Calu3 (cell line): Measurements from ENCODE around the gene SYDE2. TPM values are rescaled to one million over a fixed set of nuclear protein-coding genes. Genes with fewer than 3 reads are reported as not detected.
"Not testable (repeated sequence)": the region's sequence is repeated elsewhere in the genome, so short reads cannot be mapped to it uniquely, and the experiment has no call there.

ENCODE experiments used
- Bru-seq: library from RNA; stranded (reverse); fragments of 400-500 nt; gene quantifications from one replicate; lab custom pipeline; 2021; lab: Mats Ljungman, UMichigan
- BruChase-seq, 2 experiments: library from RNA; stranded (reverse); fragments of 400-500 nt; gene quantifications; one replicate each; lab custom pipeline; 2021; lab: Mats Ljungman, UMichigan
- BruUV-seq: library from RNA; stranded (reverse); fragments of 400-500 nt; replicated peaks from 2 replicates; lab custom pipeline; 2021; lab: Mats Ljungman, UMichigan
- CTCF ChIA-PET: fragments of 300-600 bp; sonication (Branson Sonifier 250); formaldehyde crosslinking; loops from one replicate; lab custom pipeline; 2022; ENCODE audit warnings: antibody characterized with exemption; lab: Charles Lee
- DNase-seq: peaks from one replicate; pipeline ENCODE4 v3.0.0; 2022
- H3K27ac Mint-ChIP-seq: one replicate; pipeline ENCODE4 v1.8.0; 2022; ENCODE audit warnings: mixed read lengths; ENCODE audit not compliant: unreplicated experiment
- H3K27me3 Mint-ChIP-seq: one replicate; pipeline ENCODE4 v1.8.0; 2022; ENCODE audit warnings: mixed read lengths; ENCODE audit not compliant: unreplicated experiment
- H3K36me3 Mint-ChIP-seq: one replicate; pipeline ENCODE4 v1.8.0; 2022; ENCODE audit warnings: mild to moderate bottlenecking, moderate library complexity, mixed read lengths; ENCODE audit not compliant: insufficient read depth, unreplicated experiment
- H3K4me1 Mint-ChIP-seq: one replicate; pipeline ENCODE4 v1.8.0; 2022; ENCODE audit warnings: mild to moderate bottlenecking, low read depth, mixed read lengths; ENCODE audit not compliant: unreplicated experiment
- H3K4me3 Mint-ChIP-seq: one replicate; pipeline ENCODE4 v1.8.0; 2022; ENCODE audit warnings: mild to moderate bottlenecking, low read depth, moderate library complexity, mixed read lengths; ENCODE audit not compliant: unreplicated experiment
- H3K9me3 Mint-ChIP-seq: one replicate; pipeline ENCODE4 v1.8.0; 2022; ENCODE audit warnings: low read depth, mixed read lengths; ENCODE audit not compliant: unreplicated experiment
- CTCF ChIP-seq: fragments of 200-600 bp; IDR thresholded peaks from one replicate; pipeline ENCODE4 v1.8.0; 2022; ENCODE audit warnings: antibody characterized with exemption; ENCODE audit not compliant: unreplicated experiment
- intact Hi-C: fragments of 100-400 bp; cut with micrococcal nuclease; formaldehyde crosslinking; loops from one replicate; pipeline ENCODE4 v1.10.0; 2022; ENCODE audit not compliant: unreplicated experiment
- long read RNA-seq: library from polyadenylated mRNA; stranded (forward); transcript quantifications from one replicate; pipeline ENCODE4 v2.0.0, GENCODE V29; 2022
- total RNA-seq: library from RNA; stranded (reverse); gene quantifications from 2 replicates; pipeline ENCODE4 v1.2.3, GENCODE V29; 2022

SYDE2 gene
- total RNA-seq (8.3 and 10.4 TPM in 2 replicates), Bru-seq, nascent RNA (percentile 66 among the genes with signal in this experiment), BruChase-seq, experiment 1, labeled RNA remaining after a 6-hour chase (percentile 68 among the genes with signal in this experiment), BruChase-seq, experiment 2, labeled RNA remaining after a 2-hour chase (percentile 74 among the genes with signal in this experiment)
- long read RNA-seq, partial matches to known transcripts, result 0 of 1 reads
- long read RNA-seq, other reads (novel, unspliced or antisense), result 0 of 1 reads

GRCh38 chr1:85200463-85201339 is at the start of gene SYDE2:
TSS of gene SYDE2 (minus strand) at chr1:85201016. CDS start at chr1:85200996, 20 bp downstream.
- H3K9me3 Mint-ChIP-seq, result no peaks in the 10 kb centered on the region
- H3K27ac Mint-ChIP-seq, result peak within 1 kb of the TSS; percentile 94
- intact Hi-C loops, result loop anchor here (5.0 kb wide), 1 partner anchor 42 kb away; no protein-coding TSS in a partner anchor
- DNase-seq, result peak; percentile 86
- CTCF ChIA-PET, result interaction anchor here (0.6 to 1.1 kb wide), 3 partner anchors 20 to 256 kb away, joined by 3 to 4 read pairs (median 4); no protein-coding TSS in a partner anchor
- no TSS peak for BruUV-seq
- peak within 1 kb of the TSS; percentile 94 for H3K4me3 Mint-ChIP-seq
- no peak for TF ChIP-seq CTCF
- peaks cover 9% of the 10 kb centered on the region for H3K4me1 Mint-ChIP-seq
- peaks cover 37% of the 10 kb centered on the region for H3K36me3 Mint-ChIP-seq
- H3K27me3 Mint-ChIP-seq, result no peaks in the 10 kb centered on the region

- H3K27me3 Mint-ChIP-seq, DNase-seq, H3K4me3 Mint-ChIP-seq, BruUV-seq, intact Hi-C loops, H3K9me3 Mint-ChIP-seq, H3K4me1 Mint-ChIP-seq, H3K27ac Mint-ChIP-seq: not testable (repeated sequence)
- CTCF ChIA-PET, result interaction anchor here (1.4 kb wide), 1 partner anchor 9 kb away, joined by 4 read pairs; no protein-coding TSS in a partner anchor
- H3K36me3 Mint-ChIP-seq, result peaks cover 23% of the 10 kb centered on the region
These were observed 48.2 kb upstream of the SYDE2 start for GRCh38 chr1:85249042-85249441.

- intact Hi-C loops, result no loop called here
- CTCF ChIA-PET, result no interaction called here
- H3K4me1 Mint-ChIP-seq, result peaks cover 10% of the 10 kb centered on the region
These were observed 45.1 kb upstream of the SYDE2 start for GRCh38 chr1:85245891-85246290.

GRCh38 chr1:85245456-85245855 is 44.6 kb upstream of the SYDE2 start:
- H3K4me3 Mint-ChIP-seq, result no peak overlapping the region
- intact Hi-C loops, result no loop called here
- peaks cover 3% of the 10 kb centered on the region for H3K36me3 Mint-ChIP-seq
- no peak for TF ChIP-seq CTCF
- CTCF ChIA-PET, result no interaction called here
- H3K9me3 Mint-ChIP-seq, result peaks cover 8% of the 10 kb centered on the region
- no peaks in the 10 kb centered on the region for H3K27me3 Mint-ChIP-seq
- no peak for DNase-seq
- H3K4me1 Mint-ChIP-seq, result peaks cover 10% of the 10 kb centered on the region
- BruUV-seq, result no TSS peak
- no peak overlapping the region for H3K27ac Mint-ChIP-seq

More at GRCh38 chr1:85245891-85246290, 45.1 kb upstream of the SYDE2 start:
- no peak for TF ChIP-seq CTCF
- BruUV-seq, result no TSS peak
- Mint-ChIP-seq H3K27me3 (no peaks in the 10 kb centered on the region), H3K4me3 (no peak overlapping the region), H3K27ac (no peak overlapping the region), H3K36me3 (peaks cover 6% of the 10 kb centered on the region), H3K9me3 (peaks cover 10% of the 10 kb centered on the region)
- DNase-seq, result no peak
